WERI-Rb-1 (cell line): Measurements from ENCODE around the gene ZC3HAV1.
"Not testable (repeated sequence)": the region's sequence is repeated elsewhere in the genome, so short reads cannot be mapped to it uniquely, and the experiment has no call there.

Source experiments
- DNase-seq: peaks from one replicate; pipeline ENCODE4 v3.0.0-alpha.2; 2020
- H3K27ac ChIP-seq: fragments of 250-450 bp; sonication (Bioruptor Pico); 2 replicates; pipeline ENCODE4 v1.5.1; 2020; ENCODE audit warnings: mild to moderate bottlenecking, moderate library complexity
- H3K27me3 ChIP-seq: fragments of 250-450 bp; sonication (Bioruptor Pico); 2 replicates; pipeline ENCODE4 v1.5.1; 2021; ENCODE audit warnings: mild to moderate bottlenecking, low read depth, moderate library complexity; ENCODE audit not compliant: insufficient read depth, severe bottlenecking
- H3K36me3 ChIP-seq: fragments of 250-450 bp; sonication (Bioruptor Pico); 2 replicates; pipeline ENCODE4 v1.5.1; 2020; ENCODE audit warnings: mild to moderate bottlenecking, moderate library complexity
- H3K4me3 ChIP-seq: 2 replicates; pipeline ENCODE4 v1.5.1; 2011; ENCODE audit warnings: low read depth, mild to moderate bottlenecking, control low read depth, low read length
- H3K9me3 ChIP-seq: fragments of 250-450 bp; sonication (Bioruptor Pico); 2 replicates; pipeline ENCODE4 v1.5.1; 2021; ENCODE audit warnings: mild to moderate bottlenecking, moderate library complexity; ENCODE audit not compliant: severe bottlenecking
- TF ChIP-seq, protein P1 (sequence below): IDR thresholded peaks from 2 replicates; pipeline ENCODE4 v1.5.1; 2011; ENCODE audit warnings: low read depth, mild to moderate bottlenecking, control low read depth, inconsistent platforms, low read length

Gene ZC3HAV1

DNA sequence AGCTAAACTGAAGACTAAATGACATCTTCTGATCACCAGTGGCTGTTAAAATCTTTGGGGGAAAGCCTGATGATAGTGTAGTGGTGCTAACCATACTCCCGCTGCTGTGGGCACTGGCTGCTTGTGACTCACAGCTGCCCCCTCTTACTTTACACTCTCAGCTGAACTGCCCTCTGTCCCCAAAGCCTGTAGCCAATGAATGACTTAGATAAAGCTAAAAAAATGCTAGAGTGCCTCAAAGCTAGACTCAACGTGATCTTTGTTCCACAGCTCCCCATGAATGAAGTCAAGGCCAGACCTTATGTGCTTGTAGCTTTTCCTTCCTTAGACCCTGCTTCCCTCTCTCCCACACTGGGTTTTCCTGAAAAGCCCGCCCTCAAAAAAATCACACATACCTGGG is 80.2 kb downstream of the ZC3HAV1 start:
- H3K27me3 ChIP-seq: no peaks in the 10 kb centered on the region
- H3K9me3 ChIP-seq: no peaks in the 10 kb centered on the region
- H3K27ac ChIP-seq: no peak overlapping the region
- no peak for DNase-seq
- TF ChIP-seq, protein P1, sequence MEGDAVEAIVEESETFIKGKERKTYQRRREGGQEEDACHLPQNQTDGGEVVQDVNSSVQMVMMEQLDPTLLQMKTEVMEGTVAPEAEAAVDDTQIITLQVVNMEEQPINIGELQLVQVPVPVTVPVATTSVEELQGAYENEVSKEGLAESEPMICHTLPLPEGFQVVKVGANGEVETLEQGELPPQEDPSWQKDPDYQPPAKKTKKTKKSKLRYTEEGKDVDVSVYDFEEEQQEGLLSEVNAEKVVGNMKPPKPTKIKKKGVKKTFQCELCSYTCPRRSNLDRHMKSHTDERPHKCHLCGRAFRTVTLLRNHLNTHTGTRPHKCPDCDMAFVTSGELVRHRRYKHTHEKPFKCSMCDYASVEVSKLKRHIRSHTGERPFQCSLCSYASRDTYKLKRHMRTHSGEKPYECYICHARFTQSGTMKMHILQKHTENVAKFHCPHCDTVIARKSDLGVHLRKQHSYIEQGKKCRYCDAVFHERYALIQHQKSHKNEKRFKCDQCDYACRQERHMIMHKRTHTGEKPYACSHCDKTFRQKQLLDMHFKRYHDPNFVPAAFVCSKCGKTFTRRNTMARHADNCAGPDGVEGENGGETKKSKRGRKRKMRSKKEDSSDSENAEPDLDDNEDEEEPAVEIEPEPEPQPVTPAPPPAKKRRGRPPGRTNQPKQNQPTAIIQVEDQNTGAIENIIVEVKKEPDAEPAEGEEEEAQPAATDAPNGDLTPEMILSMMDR: no peak
- H3K4me3 ChIP-seq: no peak overlapping the region
- peaks cover 81% of the 10 kb centered on the region for H3K36me3 ChIP-seq

DNA sequence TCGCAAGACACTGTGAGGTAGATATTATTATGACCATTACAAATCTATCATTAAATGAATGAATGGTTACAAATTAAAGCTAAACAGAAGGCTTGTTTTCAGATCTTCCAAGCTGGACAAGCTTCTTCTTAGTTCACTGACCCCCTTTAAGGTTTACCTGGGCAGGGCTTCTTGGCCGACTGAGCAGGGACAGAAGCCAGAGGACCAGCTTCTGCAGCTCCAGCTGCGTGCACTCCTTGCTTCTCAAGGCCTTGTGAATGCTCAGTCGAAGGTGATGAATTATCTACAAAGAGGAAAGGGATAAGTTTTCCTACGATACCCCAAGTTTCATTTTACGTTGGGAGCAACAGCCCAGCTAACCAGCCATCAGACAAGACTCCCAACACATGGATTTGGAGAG is 83.0 kb downstream of the ZC3HAV1 start:
- Histone ChIP-seq H3K27ac (no peak overlapping the region), H3K27me3 (no peaks in the 10 kb centered on the region), H3K4me3 (no peak overlapping the region), H3K9me3 (no peaks in the 10 kb centered on the region), H3K36me3 (peaks cover 74% of the 10 kb centered on the region)
- DNase-seq: no peak
- TF ChIP-seq, protein P1: no peak

DNA sequence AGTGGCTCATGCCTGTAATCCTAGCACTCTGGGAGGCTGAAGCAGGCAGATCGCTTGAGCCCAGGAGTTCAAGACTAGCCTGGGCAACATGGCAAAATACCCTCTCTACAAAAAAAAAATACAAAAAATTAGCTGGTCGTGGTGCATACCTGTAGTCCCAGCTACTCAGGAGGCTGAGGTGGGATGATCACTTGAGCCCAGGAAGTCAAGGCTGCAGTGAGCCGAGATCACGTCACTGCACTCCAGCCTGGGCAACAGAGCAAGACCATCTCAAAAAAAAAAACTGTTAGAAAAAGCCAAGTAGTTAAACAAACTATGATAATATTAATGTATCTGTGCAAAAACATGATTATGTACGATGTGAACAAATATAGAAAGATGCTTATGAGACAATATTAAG is 83.7 kb downstream of the ZC3HAV1 start:
- DNase-seq, H3K4me3 ChIP-seq, H3K27me3 ChIP-seq, H3K9me3 ChIP-seq, H3K27ac ChIP-seq: not testable (repeated sequence)
- H3K36me3 ChIP-seq: peaks cover 68% of the 10 kb centered on the region

DNA sequence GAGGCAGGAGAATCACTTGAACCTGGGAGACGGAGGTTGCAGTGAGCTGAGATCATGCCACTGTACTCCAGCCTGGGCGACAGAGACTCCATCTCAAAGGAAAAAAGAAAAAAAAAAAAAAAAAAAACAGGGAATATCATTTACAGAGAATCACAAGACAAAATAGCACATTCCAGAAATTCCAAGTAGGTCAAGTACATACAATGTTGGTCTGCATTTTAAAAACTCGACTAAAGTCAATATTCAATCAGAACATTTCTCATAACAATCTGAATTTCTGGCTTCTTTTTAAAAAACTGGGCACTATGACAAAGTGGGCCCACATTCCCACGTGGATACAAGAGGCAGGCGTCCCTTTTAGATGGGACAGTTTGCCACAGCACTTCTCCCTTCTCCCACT is 86.4 kb downstream of the ZC3HAV1 start:
- TF ChIP-seq, protein P1: no peak
- H3K4me3 ChIP-seq: no peak overlapping the region
- no peak for DNase-seq
- no peaks in the 10 kb centered on the region for H3K27me3 ChIP-seq
- H3K36me3 ChIP-seq: peaks cover 44% of the 10 kb centered on the region
- no peak overlapping the region for H3K27ac ChIP-seq
- H3K9me3 ChIP-seq: no peaks in the 10 kb centered on the region

DNA sequence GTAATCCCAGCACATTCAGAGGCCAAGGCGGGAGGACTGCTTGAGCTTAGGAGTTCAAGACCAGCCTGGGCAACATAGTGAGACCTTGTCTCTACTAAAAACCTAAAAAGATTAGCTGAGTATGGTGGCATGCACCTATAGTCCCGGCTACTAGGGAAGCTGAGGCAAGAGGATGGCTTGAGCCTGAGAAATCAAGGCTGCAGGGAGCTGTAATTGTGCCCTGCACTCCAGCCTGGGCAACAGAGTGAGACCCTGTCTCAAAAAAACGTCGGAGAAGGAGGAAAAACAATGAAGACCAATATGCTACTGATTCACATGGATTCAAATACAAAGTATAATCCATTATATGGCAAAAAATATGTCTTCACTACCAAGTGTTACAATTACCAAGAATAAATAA is 87.2 kb downstream of the ZC3HAV1 start:
- Histone ChIP-seq H3K36me3 (peaks cover 38% of the 10 kb centered on the region), H3K27ac (no peak overlapping the region), H3K27me3 (no peaks in the 10 kb centered on the region), H3K4me3 (no peak overlapping the region), H3K9me3 (no peaks in the 10 kb centered on the region)
- DNase-seq: no peak
- TF ChIP-seq, protein P1: no peak

DNA sequence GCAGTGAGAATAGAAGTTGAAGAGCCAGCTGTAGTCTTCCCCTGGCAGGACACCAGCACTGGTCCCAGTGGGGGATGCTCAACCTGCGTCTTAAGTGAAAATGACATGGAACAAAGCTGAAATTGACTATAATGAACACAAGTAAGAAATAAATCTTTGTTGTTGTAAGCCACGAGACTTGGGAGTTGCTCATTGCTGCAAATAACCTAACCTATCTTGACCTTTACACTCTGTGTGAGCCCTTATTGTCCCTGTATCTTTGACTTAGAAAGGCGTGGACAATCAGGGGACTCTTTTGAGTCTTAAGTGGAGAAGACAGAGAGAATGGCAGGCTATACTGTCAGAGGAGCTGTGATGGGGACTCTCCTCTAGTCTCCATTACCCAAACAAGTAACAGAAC is 90.6 kb downstream of the ZC3HAV1 start:
- Histone ChIP-seq H3K9me3 (no peaks in the 10 kb centered on the region), H3K27ac (no peak overlapping the region), H3K27me3 (no peaks in the 10 kb centered on the region), H3K4me3 (no peak overlapping the region), H3K36me3 (peaks cover 16% of the 10 kb centered on the region)
- DNase-seq: no peak
- TF ChIP-seq, protein P1: no peak
